K562 (cell line): ENCODE measurements around the gene RAP1GAP2.

Experiments used
- ARNT ChIP-seq, 2 experiments: fragments of 450-650 bp; IDR thresholded peaks; 2 replicates each; pipeline ENCODE4 v1.6.1; 2016; ENCODE audit warnings: mild to moderate bottlenecking in 1 of 2
- MEIS2 ChIP-seq: fragments of 450-650 bp; IDR thresholded peaks from 2 replicates; pipeline ENCODE4 v1.6.1; 2014; ENCODE audit warnings: mild to moderate bottlenecking; ENCODE audit not compliant: partially characterized antibody
- NR2C2 ChIP-seq, 2 experiments: fragments of 200-800 bp in 1 of 2; sonication (Bioruptor generic) in 1 of 2; sonication (generic) in 1 of 2; formaldehyde crosslinking in 1 of 2; IDR thresholded peaks; 2 replicates each; pipeline versions ENCODE4 v1.6.1 to v1.8.0; 2016 to 2022; ENCODE audit warnings: mild to moderate bottlenecking in 1 of 2, missing compliant biosample characterization in 1 of 2, missing genetic modification characterization in 1 of 2, missing genetic modification reagents in 1 of 2
- POLR2A ChIP-seq: fragments of 450-650 bp; conservative IDR thresholded peaks from 2 replicates; pipeline ENCODE4 v1.6.1; 2016
- SMC3 ChIP-seq: conservative IDR thresholded peaks from 2 replicates; pipeline ENCODE4 v1.6.1; 2011; ENCODE audit warnings: low read depth, low read length, improper control_type of control experiment; ENCODE audit not compliant: insufficient read depth
- ZNF384 ChIP-seq: IDR thresholded peaks from 2 replicates; pipeline ENCODE4 v1.6.1; 2012; ENCODE audit warnings: low read depth, low read length, improper control_type of control experiment
- ZNF778 ChIP-seq: fragments of 450-650 bp; formaldehyde crosslinking; IDR thresholded peaks from 2 replicates; pipeline ENCODE4 v1.4.0; 2020; ENCODE audit warnings: mild to moderate bottlenecking, moderate library complexity
- TF ChIP-seq, protein P1 (sequence below), 3 experiments: IDR thresholded peaks in 2 of 3; conservative IDR thresholded peaks in 1 of 3; 2 replicates each; pipeline ENCODE4 v1.5.1; 2011 to 2012; ENCODE audit warnings: low read length in 3 of 3, mild to moderate bottlenecking in 3 of 3, control low read depth in 2 of 3, improper control_type of control experiment in 1 of 3, inconsistent platforms in 1 of 3, low read depth in 1 of 3, mixed read lengths in 1 of 3, moderate library complexity in 1 of 3; ENCODE audit not compliant: insufficient read depth in 2 of 3
- TF ChIP-seq, protein P2 (sequence below), 2 experiments: IDR thresholded peaks in 1 of 2; conservative IDR thresholded peaks in 1 of 2; 2 replicates each; pipeline ENCODE4 v1.6.1; 2016; ENCODE audit warnings: low read depth in 2 of 2, mild to moderate bottlenecking in 1 of 2, missing compliant biosample characterization in 1 of 2, missing genetic modification characterization in 1 of 2, moderate library complexity in 1 of 2
- TF ChIP-seq, protein P3 (sequence below): fragments of 250-450 bp; sonication (Bioruptor Pico); IDR thresholded peaks from 2 replicates; pipeline ENCODE4 v1.5.0; 2020; ENCODE audit warnings: mild to moderate bottlenecking, borderline replicate concordance

DNA sequence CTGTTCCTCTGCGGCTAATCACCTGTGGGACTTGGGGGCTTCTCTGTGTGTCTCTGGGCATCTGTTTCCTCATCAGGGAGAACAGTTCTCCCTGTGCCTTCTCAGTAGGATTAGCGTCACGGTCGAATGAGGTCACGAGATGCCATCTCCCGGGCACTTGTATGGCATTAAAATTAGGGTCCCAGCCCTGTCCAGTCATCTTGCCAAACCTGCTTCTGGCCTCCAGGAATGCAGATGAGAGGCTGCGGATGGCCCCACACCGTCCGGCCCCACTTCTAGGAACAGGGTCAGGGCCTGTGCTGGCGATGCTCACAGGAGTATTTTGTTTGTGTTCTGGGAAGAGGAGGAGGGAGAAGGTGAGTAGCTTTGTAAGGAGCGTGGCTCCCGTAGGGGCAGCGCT lies 208.7 kb downstream of the RAP1GAP2 start:
- TF ChIP-seq, protein P1, sequence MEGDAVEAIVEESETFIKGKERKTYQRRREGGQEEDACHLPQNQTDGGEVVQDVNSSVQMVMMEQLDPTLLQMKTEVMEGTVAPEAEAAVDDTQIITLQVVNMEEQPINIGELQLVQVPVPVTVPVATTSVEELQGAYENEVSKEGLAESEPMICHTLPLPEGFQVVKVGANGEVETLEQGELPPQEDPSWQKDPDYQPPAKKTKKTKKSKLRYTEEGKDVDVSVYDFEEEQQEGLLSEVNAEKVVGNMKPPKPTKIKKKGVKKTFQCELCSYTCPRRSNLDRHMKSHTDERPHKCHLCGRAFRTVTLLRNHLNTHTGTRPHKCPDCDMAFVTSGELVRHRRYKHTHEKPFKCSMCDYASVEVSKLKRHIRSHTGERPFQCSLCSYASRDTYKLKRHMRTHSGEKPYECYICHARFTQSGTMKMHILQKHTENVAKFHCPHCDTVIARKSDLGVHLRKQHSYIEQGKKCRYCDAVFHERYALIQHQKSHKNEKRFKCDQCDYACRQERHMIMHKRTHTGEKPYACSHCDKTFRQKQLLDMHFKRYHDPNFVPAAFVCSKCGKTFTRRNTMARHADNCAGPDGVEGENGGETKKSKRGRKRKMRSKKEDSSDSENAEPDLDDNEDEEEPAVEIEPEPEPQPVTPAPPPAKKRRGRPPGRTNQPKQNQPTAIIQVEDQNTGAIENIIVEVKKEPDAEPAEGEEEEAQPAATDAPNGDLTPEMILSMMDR (IDR thresholded peaks at IDR 0.05 in 2 of 3, conservative IDR thresholded peaks at IDR 0.05 in 1 of 3; ENCODE audit: insufficient read depth in 2 of 3, low read depth in 1 of 3, low read length in 3 of 3): no peak
- no peak for TF ChIP-seq POLR2A
- no peak for TF ChIP-seq SMC3
- TF ChIP-seq ZNF384: no peak
- TF ChIP-seq, protein P2, sequence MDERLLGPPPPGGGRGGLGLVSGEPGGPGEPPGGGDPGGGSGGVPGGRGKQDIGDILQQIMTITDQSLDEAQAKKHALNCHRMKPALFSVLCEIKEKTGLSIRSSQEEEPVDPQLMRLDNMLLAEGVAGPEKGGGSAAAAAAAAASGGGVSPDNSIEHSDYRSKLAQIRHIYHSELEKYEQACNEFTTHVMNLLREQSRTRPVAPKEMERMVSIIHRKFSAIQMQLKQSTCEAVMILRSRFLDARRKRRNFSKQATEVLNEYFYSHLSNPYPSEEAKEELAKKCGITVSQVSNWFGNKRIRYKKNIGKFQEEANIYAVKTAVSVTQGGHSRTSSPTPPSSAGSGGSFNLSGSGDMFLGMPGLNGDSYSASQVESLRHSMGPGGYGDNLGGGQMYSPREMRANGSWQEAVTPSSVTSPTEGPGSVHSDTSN (CRISPR knock-in tag; IDR thresholded peaks at IDR 0.05; ENCODE audit: low read depth): no peak
- TF ChIP-seq, protein P2 (tag; conservative IDR thresholded peaks at IDR 0.05; ENCODE audit: low read depth): no peak
- TF ChIP-seq ZNF778: no peak
- TF ChIP-seq MEIS2: no peak
- no peak for TF ChIP-seq NR2C2 (CRISPR knock-in tag; IDR thresholded peaks at IDR 0.05)
- no peak for TF ChIP-seq NR2C2 (tag; IDR thresholded peaks at IDR 0.05)
- no peak for TF ChIP-seq ARNT (IDR thresholded peaks at IDR 0.05)
- TF ChIP-seq, protein P3, sequence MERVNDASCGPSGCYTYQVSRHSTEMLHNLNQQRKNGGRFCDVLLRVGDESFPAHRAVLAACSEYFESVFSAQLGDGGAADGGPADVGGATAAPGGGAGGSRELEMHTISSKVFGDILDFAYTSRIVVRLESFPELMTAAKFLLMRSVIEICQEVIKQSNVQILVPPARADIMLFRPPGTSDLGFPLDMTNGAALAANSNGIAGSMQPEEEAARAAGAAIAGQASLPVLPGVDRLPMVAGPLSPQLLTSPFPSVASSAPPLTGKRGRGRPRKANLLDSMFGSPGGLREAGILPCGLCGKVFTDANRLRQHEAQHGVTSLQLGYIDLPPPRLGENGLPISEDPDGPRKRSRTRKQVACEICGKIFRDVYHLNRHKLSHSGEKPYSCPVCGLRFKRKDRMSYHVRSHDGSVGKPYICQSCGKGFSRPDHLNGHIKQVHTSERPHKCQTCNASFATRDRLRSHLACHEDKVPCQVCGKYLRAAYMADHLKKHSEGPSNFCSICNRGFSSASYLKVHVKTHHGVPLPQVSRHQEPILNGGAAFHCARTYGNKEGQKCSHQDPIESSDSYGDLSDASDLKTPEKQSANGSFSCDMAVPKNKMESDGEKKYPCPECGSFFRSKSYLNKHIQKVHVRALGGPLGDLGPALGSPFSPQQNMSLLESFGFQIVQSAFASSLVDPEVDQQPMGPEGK: no peak
